ENCODE results near the gene DEUP1. TPM values are rescaled to one million over a fixed set of nuclear protein-coding genes. Genes with fewer than 3 reads are reported as not detected.

The DEUP1 gene
- polyA plus RNA-seq, 1 of the 3 experiments (the other 2 are of a cell fraction), result not detected

DNA sequence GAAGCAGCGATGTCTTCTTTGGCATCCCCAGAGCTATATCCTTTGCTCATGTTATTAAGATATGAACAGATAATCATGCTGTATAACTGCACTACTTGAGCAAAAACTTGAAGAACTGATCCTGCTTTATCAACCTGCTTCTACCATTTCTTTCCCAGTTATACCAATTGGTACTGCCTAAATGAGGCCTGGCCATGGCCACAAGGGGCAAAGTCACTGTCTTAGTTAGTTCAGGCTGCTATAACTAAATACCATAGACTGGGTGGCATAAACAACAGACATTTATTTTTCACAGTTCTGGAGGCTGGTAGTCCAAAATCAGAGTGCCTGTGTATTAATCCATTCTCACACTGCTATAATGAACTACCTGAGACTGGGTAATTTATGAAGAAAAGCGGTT lies 37.5 kb downstream of the DEUP1 start:
- no peak for DNase-seq
- no peak overlapping the region for H3K4me2 ChIP-seq
- no peaks in the 10 kb centered on the region for H3K27me3 ChIP-seq (ENCODE audit: insufficient read depth)
- ChIA-PET CTCF (no interaction called here), POLR2A (no interaction called here)
- H3K9ac ChIP-seq, result no peak overlapping the region
- H3K36me3 ChIP-seq (replicated peaks in 1 of 2; ENCODE audit: control insufficient read depth in 1 of 2, insufficient read depth in 2 of 2, low read length in 1 of 2), result no peaks in the 10 kb centered on the region
- TF ChIP-seq JUND (IDR thresholded peaks at IDR 0.05) (no peak), RAD21 (IDR thresholded peaks at IDR 0.05; ENCODE audit: low read length) (no peak), ELF1 (IDR thresholded peaks at IDR 0.05) (no peak), EZH2phosphoT487 (IDR thresholded peaks at IDR 0.05; ENCODE audit: borderline replicate concordance, low read depth) (no peak), TEAD4 (IDR thresholded peaks at IDR 0.05; ENCODE audit: borderline replicate concordance, insufficient read depth) (no peak)
- TF ChIP-seq, protein P1, sequence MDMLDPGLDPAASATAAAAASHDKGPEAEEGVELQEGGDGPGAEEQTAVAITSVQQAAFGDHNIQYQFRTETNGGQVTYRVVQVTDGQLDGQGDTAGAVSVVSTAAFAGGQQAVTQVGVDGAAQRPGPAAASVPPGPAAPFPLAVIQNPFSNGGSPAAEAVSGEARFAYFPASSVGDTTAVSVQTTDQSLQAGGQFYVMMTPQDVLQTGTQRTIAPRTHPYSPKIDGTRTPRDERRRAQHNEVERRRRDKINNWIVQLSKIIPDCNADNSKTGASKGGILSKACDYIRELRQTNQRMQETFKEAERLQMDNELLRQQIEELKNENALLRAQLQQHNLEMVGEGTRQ (IDR thresholded peaks at IDR 0.05; ENCODE audit: borderline replicate concordance, low read depth, low read length), result no peak
- TF ChIP-seq, protein P2, sequence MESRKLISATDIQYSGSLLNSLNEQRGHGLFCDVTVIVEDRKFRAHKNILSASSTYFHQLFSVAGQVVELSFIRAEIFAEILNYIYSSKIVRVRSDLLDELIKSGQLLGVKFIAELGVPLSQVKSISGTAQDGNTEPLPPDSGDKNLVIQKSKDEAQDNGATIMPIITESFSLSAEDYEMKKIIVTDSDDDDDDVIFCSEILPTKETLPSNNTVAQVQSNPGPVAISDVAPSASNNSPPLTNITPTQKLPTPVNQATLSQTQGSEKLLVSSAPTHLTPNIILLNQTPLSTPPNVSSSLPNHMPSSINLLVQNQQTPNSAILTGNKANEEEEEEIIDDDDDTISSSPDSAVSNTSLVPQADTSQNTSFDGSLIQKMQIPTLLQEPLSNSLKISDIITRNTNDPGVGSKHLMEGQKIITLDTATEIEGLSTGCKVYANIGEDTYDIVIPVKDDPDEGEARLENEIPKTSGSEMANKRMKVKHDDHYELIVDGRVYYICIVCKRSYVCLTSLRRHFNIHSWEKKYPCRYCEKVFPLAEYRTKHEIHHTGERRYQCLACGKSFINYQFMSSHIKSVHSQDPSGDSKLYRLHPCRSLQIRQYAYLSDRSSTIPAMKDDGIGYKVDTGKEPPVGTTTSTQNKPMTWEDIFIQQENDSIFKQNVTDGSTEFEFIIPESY (IDR thresholded peaks at IDR 0.05; ENCODE audit: borderline replicate concordance, low read depth), result no peak
- no peaks in the 10 kb centered on the region for H3K9me3 ChIP-seq
- no peaks in the 10 kb centered on the region for H4K20me1 ChIP-seq (ENCODE audit: insufficient read depth)
- H3F3A ChIP-seq (replicated peaks; ENCODE audit: insufficient read depth), result no peaks in the 10 kb centered on the region
- no peak overlapping the region for H3K27ac ChIP-seq (ENCODE audit: low read depth in 2 of 2, low read length in 1 of 2)
- H3K9me2 ChIP-seq, result no peaks in the 10 kb centered on the region
- no peak overlapping the region for H2AFZ ChIP-seq (ENCODE audit: low read depth)
- no peaks in the 10 kb centered on the region for H3K79me2 ChIP-seq (ENCODE audit: insufficient read depth)
- 37% methylated on average over 2 of the region's 2 CpGs for whole genome bisulfite sequencing (ENCODE audit: low lambda C conversion rate)
- H3K4me3 ChIP-seq (ENCODE audit: low read depth in 2 of 2, low read length in 1 of 2), result no peak overlapping the region
- no peaks in the 10 kb centered on the region for H3K4me1 ChIP-seq (ENCODE audit: control insufficient read depth in 1 of 2, insufficient read depth in 2 of 2, low read depth in 1 of 2, low read length in 1 of 2)

DNA sequence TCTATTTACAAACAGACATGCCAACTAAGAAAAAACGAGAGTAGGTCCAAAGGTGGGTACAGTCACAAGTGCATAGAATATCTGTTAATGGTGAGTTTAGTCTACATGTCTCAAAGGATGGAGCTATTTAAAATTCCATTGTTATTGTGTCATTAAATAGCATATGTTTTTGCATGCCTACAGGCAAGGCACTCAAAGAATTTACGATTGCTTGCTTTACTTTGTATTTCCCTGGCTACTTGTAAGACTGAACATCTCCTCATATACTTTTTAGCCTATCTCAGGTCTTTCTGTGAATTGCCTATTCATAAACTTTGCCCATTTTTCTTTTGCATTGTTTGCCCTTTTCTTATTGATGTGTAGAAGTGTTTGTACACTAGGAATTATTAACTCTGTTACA lies 39.7 kb downstream of the DEUP1 start:
- Histone ChIP-seq H3K4me2 (no peak overlapping the region), H3F3A (replicated peaks; ENCODE audit: insufficient read depth) (no peaks in the 10 kb centered on the region), H3K79me2 (ENCODE audit: insufficient read depth) (no peaks in the 10 kb centered on the region), H3K4me3 (ENCODE audit: low read depth in 2 of 2, low read length in 1 of 2) (no peak overlapping the region), H3K27ac (ENCODE audit: low read depth in 2 of 2, low read length in 1 of 2) (no peak overlapping the region), H4K20me1 (ENCODE audit: insufficient read depth) (no peaks in the 10 kb centered on the region), H3K9me2 (no peaks in the 10 kb centered on the region), H2AFZ (ENCODE audit: low read depth) (no peak overlapping the region), H3K36me3 (replicated peaks in 1 of 2; ENCODE audit: control insufficient read depth in 1 of 2, insufficient read depth in 2 of 2, low read length in 1 of 2) (no peaks in the 10 kb centered on the region), H3K4me1 (ENCODE audit: control insufficient read depth in 1 of 2, insufficient read depth in 2 of 2, low read depth in 1 of 2, low read length in 1 of 2) (no peaks in the 10 kb centered on the region), H3K9me3 (no peaks in the 10 kb centered on the region), H3K27me3 (ENCODE audit: insufficient read depth) (no peaks in the 10 kb centered on the region), H3K9ac (no peak overlapping the region)
- POLR2A ChIA-PET, result no interaction called here
- no peak for DNase-seq
- CTCF ChIA-PET, result interaction anchor here (1.0 kb wide), 1 partner anchor 28 kb away, joined by 3 read pairs; no protein-coding TSS in a partner anchor
- 14% methylated on average over 2 of the region's 2 CpGs for WGBS (ENCODE audit: low lambda C conversion rate)
- TF ChIP-seq RAD21 (IDR thresholded peaks at IDR 0.05; ENCODE audit: low read length) (no peak), EZH2phosphoT487 (IDR thresholded peaks at IDR 0.05; ENCODE audit: borderline replicate concordance, low read depth) (no peak), SIN3A (IDR thresholded peaks at IDR 0.05; ENCODE audit: borderline replicate concordance, low read depth, low read length) (no peak), TAF1 (IDR thresholded peaks at IDR 0.05; ENCODE audit: borderline replicate concordance, low read depth, low read length) (no peak), NFIC (IDR thresholded peaks at IDR 0.05; ENCODE audit: borderline replicate concordance) (no peak), MXI1 (IDR thresholded peaks at IDR 0.05; ENCODE audit: low read depth, low read length) (no peak), FOSL2 (IDR thresholded peaks at IDR 0.05; ENCODE audit: borderline replicate concordance, low read depth) (no peak), JUND (IDR thresholded peaks at IDR 0.05) (no peak), TCF12 (IDR thresholded peaks at IDR 0.05) (no peak), NRF1 (IDR thresholded peaks at IDR 0.05; ENCODE audit: low read depth, low read length) (no peak), SMC3 (IDR thresholded peaks at IDR 0.05; ENCODE audit: low read depth, low read length) (no peak)
- TF ChIP-seq, protein P3, sequence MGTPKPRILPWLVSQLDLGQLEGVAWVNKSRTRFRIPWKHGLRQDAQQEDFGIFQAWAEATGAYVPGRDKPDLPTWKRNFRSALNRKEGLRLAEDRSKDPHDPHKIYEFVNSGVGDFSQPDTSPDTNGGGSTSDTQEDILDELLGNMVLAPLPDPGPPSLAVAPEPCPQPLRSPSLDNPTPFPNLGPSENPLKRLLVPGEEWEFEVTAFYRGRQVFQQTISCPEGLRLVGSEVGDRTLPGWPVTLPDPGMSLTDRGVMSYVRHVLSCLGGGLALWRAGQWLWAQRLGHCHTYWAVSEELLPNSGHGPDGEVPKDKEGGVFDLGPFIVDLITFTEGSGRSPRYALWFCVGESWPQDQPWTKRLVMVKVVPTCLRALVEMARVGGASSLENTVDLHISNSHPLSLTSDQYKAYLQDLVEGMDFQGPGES (IDR thresholded peaks at IDR 0.05; ENCODE audit: low read depth, low read length), result no peak
- TF ChIP-seq, protein P4, sequence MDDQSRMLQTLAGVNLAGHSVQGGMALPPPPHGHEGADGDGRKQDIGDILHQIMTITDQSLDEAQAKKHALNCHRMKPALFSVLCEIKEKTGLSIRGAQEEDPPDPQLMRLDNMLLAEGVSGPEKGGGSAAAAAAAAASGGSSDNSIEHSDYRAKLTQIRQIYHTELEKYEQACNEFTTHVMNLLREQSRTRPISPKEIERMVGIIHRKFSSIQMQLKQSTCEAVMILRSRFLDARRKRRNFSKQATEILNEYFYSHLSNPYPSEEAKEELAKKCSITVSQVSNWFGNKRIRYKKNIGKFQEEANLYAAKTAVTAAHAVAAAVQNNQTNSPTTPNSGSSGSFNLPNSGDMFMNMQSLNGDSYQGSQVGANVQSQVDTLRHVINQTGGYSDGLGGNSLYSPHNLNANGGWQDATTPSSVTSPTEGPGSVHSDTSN (IDR thresholded peaks at IDR 0.05), result no peak
